Measurements from ENCODE around the gene FKBP2. TPM values are rescaled to one million over a fixed set of nuclear protein-coding genes. Genes with fewer than 3 reads are reported as not detected.

Gene FKBP2
- total RNA-seq = 10 to 100 TPM; 26.4 to 27.9 TPM

- peaks cover 52% of the 10 kb centered on the region for H3K4me1 Mint-ChIP-seq
- POLR2A ChIA-PET = interaction anchor here (0.8 to 5.9 kb wide), 13 partner anchors 9 to 77 kb away, joined by 4 to 49 read pairs (median 8); partner anchors contain the start of genes BAD, DNAJC4, FERMT3 and NUDT22
These were observed at the start of gene FKBP2 for GRCh38 chr11:64240435-64241240. TSS of gene FKBP2 (plus strand) at chr11:64241095. CDS start at chr11:64242388, 1,293 bp downstream.

GRCh38 chr11:64192434-64192833 is 48.5 kb upstream of the FKBP2 start:
- ChIA-PET CTCF (interaction anchor here (2.7 kb wide), 1 partner anchor 13 kb away, joined by 10 read pairs; no protein-coding TSS in a partner anchor), POLR2A (interaction anchor here (1.0 to 15.6 kb wide), 3 partner anchors 13 to 112 kb away, joined by 3 to 272 read pairs (median 3); partner anchors contain the start of gene FERMT3)
- Mint-ChIP-seq H3K4me1 (peaks cover 44% of the 10 kb centered on the region), H3K36me3 (ENCODE audit: low read depth) (peaks cover 68% of the 10 kb centered on the region), H3K9me3 (no peaks in the 10 kb centered on the region), H3K4me3 (no peak overlapping the region), H3K27ac (peak overlapping the region; percentile 56), H3K27me3 (no peaks in the 10 kb centered on the region)
- no peak for DNase-seq

More at GRCh38 chr11:64240435-64241240, at the start of gene FKBP2:
- no peaks in the 10 kb centered on the region for H3K9me3 Mint-ChIP-seq
- peak within 1 kb of the TSS; percentile 90 for H3K4me3 Mint-ChIP-seq
- H3K36me3 Mint-ChIP-seq (ENCODE audit: low read depth) = peaks cover 23% of the 10 kb centered on the region
- CTCF ChIA-PET = interaction anchor here (0.7 to 3.6 kb wide), 15 partner anchors 10 to 538 kb away, joined by 3 to 23 read pairs (median 5); partner anchors contain the start of genes CATSPERZ, GPR137, NUDT22 and PRDX5
- peak; percentile 98 for DNase-seq
- peak within 1 kb of the TSS; percentile 92 for H3K27ac Mint-ChIP-seq
- H3K27me3 Mint-ChIP-seq = no peaks in the 10 kb centered on the region

- peaks cover 24% of the 10 kb centered on the region for H3K4me1 Mint-ChIP-seq
- POLR2A ChIA-PET = interaction anchor here (0.7 to 15.6 kb wide), 3 partner anchors 9 to 14 kb away, joined by 3 to 272 read pairs (median 36); partner anchors contain the start of genes FERMT3 and STIP1
- H3K4me3 Mint-ChIP-seq = no peak overlapping the region
- H3K27ac Mint-ChIP-seq = peak overlapping the region; percentile 32
- H3K9me3 Mint-ChIP-seq = no peaks in the 10 kb centered on the region
- H3K36me3 Mint-ChIP-seq (ENCODE audit: low read depth) = peaks cover 79% of the 10 kb centered on the region
- CTCF ChIA-PET = interaction anchor here (0.7 to 1.9 kb wide), 4 partner anchors 10 to 290 kb away, joined by 3 to 7 read pairs (median 5); partner anchors contain the start of gene FERMT3
- H3K27me3 Mint-ChIP-seq = no peaks in the 10 kb centered on the region
- no peak for DNase-seq
These were observed 44.3 kb upstream of the FKBP2 start for GRCh38 chr11:64196626-64197025.

- H3K27me3 Mint-ChIP-seq = no peaks in the 10 kb centered on the region
- CTCF ChIA-PET = interaction anchor here (1.8 kb wide), 1 partner anchor 11 kb away, joined by 7 read pairs; no protein-coding TSS in a partner anchor
- H3K9me3 Mint-ChIP-seq = no peaks in the 10 kb centered on the region
- H3K4me1 Mint-ChIP-seq = peaks cover 18% of the 10 kb centered on the region
- POLR2A ChIA-PET = interaction anchor here (3.4 to 15.6 kb wide), 2 partner anchors 7 to 12 kb away, joined by 36 to 272 read pairs; partner anchors contain the start of genes FERMT3 and STIP1
- DNase-seq = no peak
- no peak overlapping the region for H3K4me3 Mint-ChIP-seq
- no peak overlapping the region for H3K27ac Mint-ChIP-seq
- H3K36me3 Mint-ChIP-seq (ENCODE audit: low read depth) = peaks cover 82% of the 10 kb centered on the region
These were observed 42.4 kb upstream of the FKBP2 start for GRCh38 chr11:64198511-64198910.

- no peak overlapping the region for H3K27ac Mint-ChIP-seq
- H3K36me3 Mint-ChIP-seq (ENCODE audit: low read depth) = peaks cover 80% of the 10 kb centered on the region
- peaks cover 42% of the 10 kb centered on the region for H3K4me1 Mint-ChIP-seq
- no peaks in the 10 kb centered on the region for H3K9me3 Mint-ChIP-seq
- POLR2A ChIA-PET = interaction anchor here (1.3 to 1.6 kb wide), 2 partner anchors 11 to 25 kb away, joined by 4 read pairs; partner anchors contain the start of gene NUDT22
- H3K4me3 Mint-ChIP-seq = no peak overlapping the region
- no peaks in the 10 kb centered on the region for H3K27me3 Mint-ChIP-seq
- no peak for DNase-seq
- CTCF ChIA-PET = interaction anchor here (0.6 to 1.7 kb wide), 2 partner anchors 103 to 281 kb away, joined by 3 to 6 read pairs; no protein-coding TSS in a partner anchor
These were observed 39.4 kb upstream of the FKBP2 start for GRCh38 chr11:64201543-64201942.

- no peaks in the 10 kb centered on the region for H3K9me3 Mint-ChIP-seq
- ChIA-PET POLR2A (interaction anchor here (6.1 to 11.9 kb wide), 5 partner anchors 12 to 100 kb away, joined by 77 to 275 read pairs (median 107); partner anchors contain the start of genes CATSPERZ, ESRRA, NUDT22 and PLCB3), CTCF (interaction anchor here (0.6 to 7.0 kb wide), 3 partner anchors 48 to 100 kb away, joined by 3 to 154 read pairs (median 34); partner anchors contain the start of genes CATSPERZ, ESRRA and PLCB3)
- H3K4me1 Mint-ChIP-seq = peaks cover 40% of the 10 kb centered on the region
- no peak overlapping the region for H3K27ac Mint-ChIP-seq
- H3K36me3 Mint-ChIP-seq (ENCODE audit: low read depth) = peaks cover 83% of the 10 kb centered on the region
- H3K27me3 Mint-ChIP-seq = no peaks in the 10 kb centered on the region
- H3K4me3 Mint-ChIP-seq = no peak overlapping the region
- DNase-seq = no peak
These were observed 37.9 kb upstream of the FKBP2 start for GRCh38 chr11:64202992-64203391.

- Mint-ChIP-seq H3K4me3 (no peak overlapping the region), H3K36me3 (ENCODE audit: low read depth) (peaks cover 84% of the 10 kb centered on the region), H3K9me3 (no peaks in the 10 kb centered on the region), H3K27me3 (no peaks in the 10 kb centered on the region), H3K27ac (peak overlapping the region; percentile 12), H3K4me1 (peaks cover 44% of the 10 kb centered on the region)
- ChIA-PET POLR2A (interaction anchor here (1.7 to 11.9 kb wide), 7 partner anchors 13 to 229 kb away, joined by 3 to 275 read pairs (median 87); partner anchors contain the start of genes CATSPERZ, COX8A, ESRRA and NUDT22), CTCF (interaction anchor here (0.6 to 7.0 kb wide), 10 partner anchors 11 to 108 kb away, joined by 3 to 154 read pairs (median 14); partner anchors contain the start of genes CATSPERZ, DNAJC4, ESRRA and NUDT22)
- no peak for DNase-seq
These were observed 37.3 kb upstream of the FKBP2 start for GRCh38 chr11:64203421-64204079.

GRCh38 chr11:64204080-64204440 is 36.8 kb upstream of the FKBP2 start:
- Mint-ChIP-seq H3K4me1 (peaks cover 48% of the 10 kb centered on the region), H3K36me3 (ENCODE audit: low read depth) (peaks cover 84% of the 10 kb centered on the region), H3K27me3 (no peaks in the 10 kb centered on the region), H3K9me3 (no peaks in the 10 kb centered on the region), H3K27ac (peak overlapping the region; percentile 81), H3K4me3 (no peak overlapping the region)
- ChIA-PET CTCF (interaction anchor here (0.7 to 7.0 kb wide), 24 partner anchors 9 to 157 kb away, joined by 3 to 154 read pairs (median 7); partner anchors contain the start of genes BAD, CATSPERZ, DNAJC4 and ESRRA), POLR2A (interaction anchor here (0.8 to 11.9 kb wide), 11 partner anchors 13 to 230 kb away, joined by 3 to 275 read pairs (median 35); partner anchors contain the start of genes CATSPERZ, CCDC88B, COX8A and ESRRA)
- no peak for DNase-seq

GRCh38 chr11:64204464-64204989 is 36.4 kb upstream of the FKBP2 start:
- peak; percentile 84 for DNase-seq
- POLR2A ChIA-PET = interaction anchor here (0.8 to 11.9 kb wide), 12 partner anchors 14 to 230 kb away, joined by 3 to 275 read pairs (median 21); partner anchors contain the start of genes CATSPERZ, CCDC88B, COX8A and ESRRA
- H3K27me3 Mint-ChIP-seq = no peaks in the 10 kb centered on the region
- peak overlapping the region; percentile 48 for H3K4me3 Mint-ChIP-seq
- CTCF ChIA-PET = interaction anchor here (0.7 to 7.0 kb wide), 26 partner anchors 9 to 156 kb away, joined by 3 to 154 read pairs (median 6); partner anchors contain the start of genes BAD, CATSPERZ, DNAJC4 and ESRRA
- H3K4me1 Mint-ChIP-seq = peaks cover 52% of the 10 kb centered on the region
- H3K36me3 Mint-ChIP-seq (ENCODE audit: low read depth) = peaks cover 85% of the 10 kb centered on the region
- peak overlapping the region; percentile 81 for H3K27ac Mint-ChIP-seq
- H3K9me3 Mint-ChIP-seq = no peaks in the 10 kb centered on the region

GRCh38 chr11:64206457-64207255 is 34.2 kb upstream of the FKBP2 start, which contains the start of gene FERMT3:
TSS of gene FERMT3 (plus strand) at chr11:64206721. CDS start at chr11:64207365, 644 bp downstream.
- Mint-ChIP-seq H3K4me1 (peaks cover 55% of the 10 kb centered on the region), H3K27me3 (no peaks in the 10 kb centered on the region), H3K4me3 (peak within 1 kb of the TSS; percentile 86), H3K9me3 (no peaks in the 10 kb centered on the region), H3K36me3 (ENCODE audit: low read depth) (peaks cover 80% of the 10 kb centered on the region), H3K27ac (peak within 1 kb of the TSS; percentile 96)
- CTCF ChIA-PET = interaction anchor here (0.6 to 7.0 kb wide), 18 partner anchors 9 to 150 kb away, joined by 3 to 154 read pairs (median 6); partner anchors contain the start of genes BAD, CATSPERZ, DNAJC4 and ESRRA
- DNase-seq = peak; percentile 86
- POLR2A ChIA-PET = interaction anchor here (0.6 to 11.9 kb wide), 28 partner anchors 14 to 1325 kb away, joined by 3 to 275 read pairs (median 8); partner anchors contain the start of genes BAD, CATSPERZ, CCDC88B and DNAJC4
